OCI-LY1 (cell line): Measurements from ENCODE around the gene UBE2V1.

Source experiments
- H2AFZ ChIP-seq: fragments of 200-600 bp; sonication (generic), shearing (Covaris generic); 2 replicates; pipeline ENCODE4 v1.6.0; 2014; ENCODE audit warnings: antibody characterized with exemption, mild to moderate bottlenecking, low read length
- H3F3A ChIP-seq: fragments of 200-600 bp; sonication (generic), shearing (Covaris generic); 2 replicates; pipeline ENCODE4 v1.6.0; 2014; ENCODE audit warnings: mild to moderate bottlenecking, antibody characterized with exemption, low read length, moderate library complexity; ENCODE audit not compliant: insufficient read depth
- H3K27ac ChIP-seq: fragments of 200-600 bp; sonication (generic); 2 replicates; pipeline ENCODE4 v1.5.1; 2014; ENCODE audit warnings: low read length, mixed run types, mild to moderate bottlenecking, low read depth; ENCODE audit not compliant: poor library complexity, severe bottlenecking
- H3K27me3 ChIP-seq: fragments of 200-600 bp; sonication (generic); 2 replicates; pipeline ENCODE4 v1.6.0; 2014; ENCODE audit warnings: antibody characterized with exemption, mild to moderate bottlenecking, low read length, moderate library complexity; ENCODE audit not compliant: insufficient read depth
- H3K36me3 ChIP-seq: fragments of 200-600 bp; sonication (generic); 2 replicates; pipeline ENCODE4 v1.6.1; 2014; ENCODE audit warnings: mild to moderate bottlenecking, antibody characterized with exemption, low read length, moderate library complexity, mixed read lengths; ENCODE audit not compliant: insufficient read depth
- H3K4me1 ChIP-seq: fragments of 200-600 bp; sonication (generic); 2 replicates; pipeline ENCODE4 v1.5.1; 2014; ENCODE audit warnings: mild to moderate bottlenecking, low read length, moderate library complexity; ENCODE audit not compliant: insufficient read depth, severe bottlenecking
- H3K4me2 ChIP-seq: fragments of 200-600 bp; sonication (generic), shearing (Covaris generic); 2 replicates; pipeline ENCODE4 v1.6.1; 2014; ENCODE audit warnings: low read length
- H3K4me3 ChIP-seq: fragments of 200-600 bp; sonication (generic); 2 replicates; pipeline ENCODE4 v1.5.1; 2014; ENCODE audit warnings: low read length, low read depth, mild to moderate bottlenecking, mixed read lengths; ENCODE audit not compliant: poor library complexity, severe bottlenecking
- H3K79me2 ChIP-seq: fragments of 200-600 bp; shearing (Covaris generic); 2 replicates; pipeline ENCODE4 v1.6.1; 2016; ENCODE audit warnings: mixed run types, low read length, mixed read lengths; ENCODE audit not compliant: insufficient read depth
- H3K9ac ChIP-seq: fragments of 200-600 bp; sonication (generic), shearing (Covaris generic); 2 replicates; pipeline ENCODE4 v1.6.1; 2014; ENCODE audit warnings: mild to moderate bottlenecking, low read length, mixed read lengths
- H3K9me2 ChIP-seq: fragments of 200-600 bp; sonication (generic), shearing (Covaris generic); 2 replicates; pipeline ENCODE4 v1.6.1; 2014; ENCODE audit warnings: low read depth, mild to moderate bottlenecking, low read length, mixed read lengths
- H3K9me3 ChIP-seq: fragments of 200-600 bp; shearing (Covaris generic); 2 replicates; pipeline ENCODE4 v1.6.1; 2014; ENCODE audit warnings: low read length, mixed read lengths
- H4K20me1 ChIP-seq: fragments of 200-600 bp; sonication (generic), shearing (Covaris generic); 2 replicates; pipeline ENCODE4 v1.6.0; 2016; ENCODE audit warnings: mild to moderate bottlenecking, low read length; ENCODE audit not compliant: insufficient read depth
- CTCF ChIP-seq: fragments of 200-600 bp; sonication (generic), shearing (Covaris generic); IDR thresholded peaks from 2 replicates; pipeline ENCODE4 v1.5.1; 2017; ENCODE audit warnings: mild to moderate bottlenecking, antibody characterized with exemption, low read length, moderate library complexity, mixed read lengths
- EZH2 ChIP-seq: fragments of 200-600 bp; sonication (generic), shearing (Covaris generic); IDR thresholded peaks from 2 replicates; pipeline ENCODE4 v1.8.0; 2017; ENCODE audit warnings: borderline replicate concordance, mixed run types, mild to moderate bottlenecking, antibody characterized with exemption, low read length, moderate library complexity, mixed read lengths

UBE2V1 gene

GRCh38 chr20:50146732-50147662 lies 34.0 kb upstream of the UBE2V1 start:
- no peaks in the 10 kb centered on the region for H3K9me2 ChIP-seq
- peak overlapping the region; percentile 35 for H3K4me3 ChIP-seq
- no peaks in the 10 kb centered on the region for H4K20me1 ChIP-seq
- no peak overlapping the region for H2AFZ ChIP-seq
- no peaks in the 10 kb centered on the region for H3K9me3 ChIP-seq
- peak overlapping the region; percentile 77 for H3K27ac ChIP-seq
- peak overlapping the region; percentile 68 for H3K9ac ChIP-seq
- peaks cover 30% of the 10 kb centered on the region for H3K4me1 ChIP-seq
- TF ChIP-seq CTCF (no peak), EZH2 (no peak)
- no peaks in the 10 kb centered on the region for H3K27me3 ChIP-seq
- no peaks in the 10 kb centered on the region for H3K79me2 ChIP-seq
- H3K4me2 ChIP-seq = peak overlapping the region; percentile 57
- H3F3A ChIP-seq = no peaks in the 10 kb centered on the region
- peaks cover 17% of the 10 kb centered on the region; the same call in 1 of the 2 replicates for H3K36me3 ChIP-seq

- H3K4me1 ChIP-seq = peaks cover 24% of the 10 kb centered on the region
- peak overlapping the region; percentile 68 for H3K9ac ChIP-seq
- H3F3A ChIP-seq = no peaks in the 10 kb centered on the region
- no peaks in the 10 kb centered on the region for H3K27me3 ChIP-seq
- H3K36me3 ChIP-seq = peaks cover 24% of the 10 kb centered on the region; the same call in 1 of the 2 replicates
- H3K79me2 ChIP-seq = no peaks in the 10 kb centered on the region
- H3K9me2 ChIP-seq = no peaks in the 10 kb centered on the region
- no peak overlapping the region for H2AFZ ChIP-seq
- peak overlapping the region; percentile 57 for H3K4me2 ChIP-seq
- no peaks in the 10 kb centered on the region for H3K9me3 ChIP-seq
- TF ChIP-seq EZH2 (no peak), CTCF (no peak)
- peak overlapping the region; percentile 35 for H3K4me3 ChIP-seq
- no peaks in the 10 kb centered on the region for H4K20me1 ChIP-seq
- H3K27ac ChIP-seq = peak overlapping the region; percentile 77
Measured at GRCh38 chr20:50146214-50146613, 33.3 kb upstream of the UBE2V1 start.

- Histone ChIP-seq H4K20me1 (no peaks in the 10 kb centered on the region), H3F3A (no peaks in the 10 kb centered on the region), H3K4me1 (peaks cover 21% of the 10 kb centered on the region), H3K9me2 (no peaks in the 10 kb centered on the region), H3K27ac (no peak overlapping the region), H3K4me2 (no peak overlapping the region), H3K79me2 (no peaks in the 10 kb centered on the region), H3K9ac (no peak overlapping the region), H2AFZ (no peak overlapping the region), H3K4me3 (no peak overlapping the region), H3K36me3 (peaks cover 30% of the 10 kb centered on the region; the same call in 1 of the 2 replicates), H3K9me3 (no peaks in the 10 kb centered on the region), H3K27me3 (no peaks in the 10 kb centered on the region)
- TF ChIP-seq CTCF = no peak
- no peak for TF ChIP-seq EZH2
Measured at GRCh38 chr20:50145566-50145965, 32.6 kb upstream of the UBE2V1 start.
